Panc1 (cell line): ENCODE results near the gene KRCC1.
"Not testable (repeated sequence)": the region's sequence is repeated elsewhere in the genome, so short reads cannot be mapped to it uniquely, and the experiment has no call there.

Experiments
- POLR2AphosphoS5 ChIP-seq: IDR thresholded peaks from 2 replicates; pipeline ENCODE4 v1.6.1; 2012; ENCODE audit warnings: mild to moderate bottlenecking, low read depth, low read length, moderate library complexity
- REST ChIP-seq, 2 experiments: IDR thresholded peaks; 2 replicates each; pipeline ENCODE4 v1.6.1; 2011 to 2012; ENCODE audit warnings: low read depth in 2 of 2, control low read depth in 1 of 2, low read length in 1 of 2, mild to moderate bottlenecking in 1 of 2, moderate library complexity in 1 of 2; ENCODE audit not compliant: insufficient read depth in 1 of 2

GRCh38 chr2:88018077-88018805 lies 37.3 kb downstream of the KRCC1 start:
- not testable (repeated sequence) for TF ChIP-seq POLR2AphosphoS5; REST (IDR thresholded peaks at IDR 0.05; ENCODE audit: insufficient read depth in 1 of 2, low read depth in 2 of 2, low read length in 1 of 2)
